Ovary (tissue), 9 donors: ENCODE measurements around the gene PTPRG. TPM values are rescaled to one million over a fixed set of nuclear protein-coding genes. Genes with fewer than 3 reads are reported as not detected.

Experiments used
- DNase-seq, 5 donors: peaks; one replicate each; pipeline ENCODE4 v3.0.0-alpha.2; 2019 to 2020
- H3K27ac ChIP-seq, 2 donors: fragments of 200-600 bp; one replicate each; pipeline versions ENCODE4 v1.5.1 to v1.8.0; 2019 to 2022
- H3K27me3 ChIP-seq: fragments of 200-600 bp; one replicate; pipeline ENCODE4 v1.8.0; 2022
- H3K36me3 ChIP-seq: fragments of 200-600 bp; sonication (generic); one replicate; pipeline ENCODE4 v1.5.1; 2019
- H3K4me1 ChIP-seq: one replicate; pipeline ENCODE4 v1.8.1; 2013; ENCODE audit warnings: mild to moderate bottlenecking, moderate library complexity; ENCODE audit not compliant: insufficient read depth
- H3K4me3 ChIP-seq: fragments of 200-600 bp; sonication (generic); one replicate; pipeline ENCODE4 v1.5.1; 2017
- H3K9me3 ChIP-seq, 2 donors: fragments of 200-600 bp in 1 of 2; sonication (generic) in 1 of 2; one replicate each; pipeline versions ENCODE4 v1.5.1 to v1.8.1; 2013 to 2019; ENCODE audit warnings: mild to moderate bottlenecking in 1 of 2, moderate library complexity in 1 of 2
- CTCF ChIP-seq, 3 donors: fragments of 450-650 bp in 2 of 3; fragments of 200-600 bp in 1 of 3; IDR thresholded peaks; one replicate each; pipeline versions ENCODE4 v1.5.1 to v1.8.0; 2016 to 2022; ENCODE audit warnings: antibody characterized with exemption in 3 of 3, mild to moderate bottlenecking in 1 of 3
- EP300 ChIP-seq: sonication (generic); formaldehyde crosslinking; IDR thresholded peaks from one replicate; pipeline ENCODE4 v1.6.1; 2017; ENCODE audit warnings: antibody characterized with exemption
- POLR2A ChIP-seq: fragments of 450-650 bp; IDR thresholded peaks from one replicate; pipeline ENCODE4 v1.6.1; 2017; ENCODE audit warnings: antibody characterized with exemption, mild to moderate bottlenecking, moderate library complexity
- WGBS, 3 donors: extraction: QIAGEN DNeasy Blood & Tissue Kit in 1 of 3; methylation state at CpG; one replicate each; pipeline versions ENCODE4 v1.1.5 to v1.1.7; 2013 to 2017; 5-methylcytosine and 5-hydroxymethylcytosine counted together
- intact Hi-C, 4 donors: fragments of 100-400 bp; cut with DNase I; formaldehyde crosslinking; loops; one replicate each; pipeline versions ENCODE4 v1.11.0 to v1.15.1; 2022 to 2023
- polyA plus RNA-seq, 2 donors: library from polyadenylated mRNA; stranded (reverse); fragments of 200-250 nt in 1 of 2; fragments of 350-450 nt in 1 of 2; fragmentation: Illumina TruSeq in 1 of 2; extraction: RNeasy Lipid Tissue Mini Kit (QIAGEN cat#74804) in 1 of 2; gene quantifications; one replicate each; pipeline ENCODE4 v1.2.3, GENCODE V29; 2013 to 2014
- total RNA-seq, 7 donors: library from RNA; depleted of rRNA in 2 of 7; stranded (reverse); fragments of >200 nt in 2 of 7; fragmentation: NEBNext Ultra II Directional in 3 of 7; extraction: Animal tissue kit (Norgen Biotek cat#: 25700) in 3 of 7; gene quantifications; one replicate each; pipeline versions ENCODE4 v1.1.0 to v1.2.4, GENCODE V29; 2016 to 2023
- donor health status: DM: no; HTN: no; CAD: no; lungs with moderate emphysema.
- donor health status: DM: no; HTN: no; CAD: no.
- donor health status: Bipolar disorder and iron deficiency.
- donor health status: DM: yes; HTN: yes; CAD: no.
- donor health status: DM: no; HTN: no; CAD: no.
- donor health status: DM: yes; HTN: yes; CAD: no.

Gene PTPRG
- total and polyA plus RNA-seq, 9 donors: 18.2 to 87.9 (median 47.7) TPM

GRCh38 chr3:62175161-62175560 is 613.8 kb downstream of the PTPRG start:
- no peak for DNase-seq
- intact Hi-C loops: no loop called here
- 84 to 97% (median 96%) methylated on average over 6 of the region's 6 CpGs for WGBS, 3 donors
- Histone ChIP-seq H3K27me3 (no peaks in the 10 kb centered on the region), H3K36me3 (no peaks in the 10 kb centered on the region), H3K27ac (no peak overlapping the region), H3K9me3 (no peaks in the 10 kb centered on the region), H3K4me3 (no peak overlapping the region), H3K4me1 (no peaks in the 10 kb centered on the region)
- TF ChIP-seq POLR2A: no peak
- no peak for TF ChIP-seq CTCF (IDR thresholded peaks at IDR 0.05)
- no peak for TF ChIP-seq EP300

GRCh38 chr3:62178032-62178431 is 616.7 kb downstream of the PTPRG start:
- intact Hi-C loops: no loop called here
- no peaks in the 10 kb centered on the region for H3K4me1 ChIP-seq
- TF ChIP-seq CTCF (IDR thresholded peaks at IDR 0.05) (no peak), POLR2A (no peak), EP300 (no peak)
- no peak overlapping the region for H3K27ac ChIP-seq
- DNase-seq: no peak
- no peaks in the 10 kb centered on the region for H3K36me3 ChIP-seq
- no peaks in the 10 kb centered on the region for H3K9me3 ChIP-seq
- H3K4me3 ChIP-seq: no peak overlapping the region
- H3K27me3 ChIP-seq: no peaks in the 10 kb centered on the region

GRCh38 chr3:62178739-62179600 is 617.6 kb downstream of the PTPRG start:
- H3K4me1 ChIP-seq: peaks cover under 1% of the 10 kb centered on the region
- DNase-seq: no peak
- intact Hi-C loops: no loop called here
- TF ChIP-seq POLR2A: no peak
- H3K36me3 ChIP-seq: no peaks in the 10 kb centered on the region
- H3K27ac ChIP-seq: no peak overlapping the region
- H3K9me3 ChIP-seq: no peaks in the 10 kb centered on the region
- H3K27me3 ChIP-seq: no peaks in the 10 kb centered on the region
- 94 to 97% (median 95%) methylated on average over 8 of the region's 8 CpGs for WGBS, 3 donors
- H3K4me3 ChIP-seq: no peak overlapping the region

GRCh38 chr3:62180514-62180913 is 619.1 kb downstream of the PTPRG start:
- Histone ChIP-seq H3K27me3 (no peaks in the 10 kb centered on the region), H3K4me1 (peaks cover 6% of the 10 kb centered on the region), H3K36me3 (no peaks in the 10 kb centered on the region), H3K27ac (no peak overlapping the region), H3K4me3 (no peak overlapping the region), H3K9me3 (no peaks in the 10 kb centered on the region)
- 88 to 90% (median 88%) methylated on average over 5 of the region's 5 CpGs for WGBS, 3 donors
- intact Hi-C loops: loop anchor here in 2 of 4 donors (10.0 kb wide), 2 partner anchors 316 to 616 kb away; partner anchors contain the start of gene PTPRG (in 1 of the 2)
- no peak for DNase-seq
- no peak for TF ChIP-seq POLR2A
- TF ChIP-seq CTCF (IDR thresholded peaks at IDR 0.05): no peak
- TF ChIP-seq EP300: no peak

- no peak for DNase-seq
Measured at GRCh38 chr3:62183087-62183486, 621.7 kb downstream of the PTPRG start.

More at GRCh38 chr3:62183087-62183486, 621.7 kb downstream of the PTPRG start:
- Histone ChIP-seq H3K4me3 (no peak overlapping the region), H3K27me3 (no peaks in the 10 kb centered on the region), H3K36me3 (no peaks in the 10 kb centered on the region), H3K4me1 (peaks cover 15% of the 10 kb centered on the region), H3K27ac (no peak overlapping the region), H3K9me3 (no peaks in the 10 kb centered on the region)
- intact Hi-C loops: loop anchor here in 2 of 4 donors (10.0 kb wide), 2 partner anchors 318 to 618 kb away; partner anchors contain the start of gene PTPRG (in 1 of the 2)
- no peak for TF ChIP-seq CTCF (IDR thresholded peaks at IDR 0.05)
- no peak for TF ChIP-seq POLR2A
- no peak for TF ChIP-seq EP300
- WGBS, 3 donors: 88 to 96% (median 95%) methylated on average over 8 of the region's 8 CpGs
